K562 (cell line): ENCODE data around the gene USH2A. TPM values are rescaled to one million over a fixed set of nuclear protein-coding genes. Genes with fewer than 3 reads are reported as not detected.

Source experiments
- ATAC-seq: fragments of 200-7000 bp; cut with Tn5 transposase; 3 replicates; pipeline ENCODE4 v1.9.1; 2020; ENCODE audit warnings: moderate library complexity
- BruUV-seq: library from RNA; stranded (reverse); fragments of 400-500 nt; replicated peaks from 2 replicates; lab custom pipeline; 2021; lab: Mats Ljungman, UMichigan
- CTCF ChIA-PET: fragments of 300-600 bp; formaldehyde crosslinking; extraction: SDS; loops from one replicate; lab custom pipeline; 2021; ENCODE audit warnings: low intra/inter-chr PET ratio; lab: Yijun Ruan, JAX
- POLR2A ChIA-PET: fragments of 300-600, 350-650 bp; sonication (Branson Sonifier 250); formaldehyde crosslinking; extraction: SDS; loops from one replicate; lab custom pipeline; 2021; ENCODE audit warnings: antibody characterized with exemption, inconsistent platforms; lab: Yijun Ruan, JAX
- DNase-seq, 4 experiments: peaks; one replicate each; pipeline versions ENCODE4 v3.0.0 to v3.0.0-alpha.2; 2011 to 2018; ENCODE audit warnings: low spot score in 3 of 4, mixed read lengths in 3 of 4; ENCODE audit errors: extremely low read depth in 1 of 4
- FAIRE-seq: peaks from 2 replicates; lab custom pipeline; 2011; peaks lifted over from hg19 to GRCh38; lab: Jason Lieb, UNC
- H2AFZ ChIP-seq: 2 replicates; pipeline ENCODE4 v1.6.0; 2011; ENCODE audit warnings: low read depth, low read length, control low read depth, inconsistent platforms
- H3K27ac ChIP-seq: fragments of 200-600 bp; 3 replicates; pipeline ENCODE4 v1.8.0; 2011; ENCODE audit warnings: low read depth, mild to moderate bottlenecking, control low read depth, inconsistent platforms, low read length, moderate library complexity, mixed read lengths; ENCODE audit errors: extremely low read depth
- H3K27me3 ChIP-seq, 2 experiments: fragments of 300-600 bp in 1 of 2; 2 replicates in 1 of 2; 3 replicates in 1 of 2; pipeline versions ENCODE4 v1.6.0 to v1.8.0; 2011; ENCODE audit warnings: inconsistent platforms in 2 of 2, low read length in 2 of 2, mild to moderate bottlenecking in 1 of 2, mixed read lengths in 1 of 2, moderate library complexity in 1 of 2; ENCODE audit not compliant: control insufficient read depth in 2 of 2, insufficient read depth in 2 of 2
- H3K36me3 ChIP-seq: fragments of 300-600 bp; 3 replicates; pipeline ENCODE4 v1.8.0; 2011; ENCODE audit warnings: mild to moderate bottlenecking, low read length, inconsistent platforms; ENCODE audit not compliant: control insufficient read depth, insufficient read depth
- H3K4me1 ChIP-seq, 2 experiments: fragments of 200-600 bp in 1 of 2; replicated peaks in 1 of 2; 2 replicates in 1 of 2; 3 replicates in 1 of 2; pipeline versions ENCODE4 v1.5.1 to v1.8.0; 2011; ENCODE audit warnings: inconsistent platforms in 2 of 2, low read length in 2 of 2, mild to moderate bottlenecking in 1 of 2, mixed read lengths in 1 of 2, moderate library complexity in 1 of 2; ENCODE audit not compliant: control insufficient read depth in 2 of 2, insufficient read depth in 2 of 2
- H3K4me2 ChIP-seq: 2 replicates; pipeline ENCODE4 v1.6.1; 2011; ENCODE audit warnings: low read length, control low read depth, inconsistent platforms, mixed read lengths; ENCODE audit not compliant: insufficient read depth
- H3K4me3 ChIP-seq: fragments of 200-600 bp; sonication (generic), shearing (Covaris generic); 2 replicates; pipeline ENCODE4 v1.5.1; 2016; ENCODE audit warnings: control low read depth, inconsistent platforms
- H3K79me2 ChIP-seq: fragments of 200-600 bp; 3 replicates; pipeline ENCODE4 v1.8.0; 2011; ENCODE audit warnings: low read length, inconsistent platforms; ENCODE audit not compliant: control insufficient read depth, insufficient read depth
- H3K9ac ChIP-seq, 2 experiments: 2 replicates each; pipeline versions ENCODE4 v1.6.0 to v1.6.1; 2011; ENCODE audit warnings: low read depth in 2 of 2, low read length in 2 of 2, control low read depth in 1 of 2, inconsistent platforms in 1 of 2, mild to moderate bottlenecking in 1 of 2, mixed read lengths in 1 of 2; ENCODE audit not compliant: insufficient read depth in 1 of 2
- H3K9me1 ChIP-seq: one replicate; pipeline ENCODE4 v1.6.0; 2011; ENCODE audit warnings: inconsistent platforms, mild to moderate bottlenecking, low read length, moderate library complexity; ENCODE audit not compliant: control insufficient read depth, insufficient read depth
- H3K9me3 ChIP-seq: replicated peaks from 2 replicates; pipeline ENCODE4 v1.5.1; 2011; ENCODE audit warnings: low read depth, low read length, inconsistent platforms; ENCODE audit not compliant: control insufficient read depth, insufficient read depth
- H4K20me1 ChIP-seq: replicated peaks from 2 replicates; pipeline ENCODE4 v1.6.1; 2011; ENCODE audit warnings: low read length, inconsistent platforms, mixed read lengths; ENCODE audit not compliant: control insufficient read depth, insufficient read depth
- CC2D1A ChIP-seq: fragments of 450-650 bp; IDR thresholded peaks from 2 replicates; pipeline ENCODE4 v1.6.1; 2017; ENCODE audit warnings: mild to moderate bottlenecking
- HIVEP1 ChIP-seq: fragments of 250-450 bp; sonication (Bioruptor Pico); IDR thresholded peaks from 2 replicates; pipeline ENCODE4 v1.4.0; 2020; ENCODE audit warnings: mild to moderate bottlenecking
- HOXB6 ChIP-seq: fragments of 250-450 bp; sonication (Bioruptor Pico); IDR thresholded peaks from 2 replicates; pipeline ENCODE4 v1.5.1; 2022; ENCODE audit warnings: mild to moderate bottlenecking, borderline replicate concordance
- POLR3A ChIP-seq: IDR thresholded peaks from 2 replicates; pipeline ENCODE4 v1.6.1; 2011; ENCODE audit warnings: borderline replicate concordance, mild to moderate bottlenecking, moderate library complexity; ENCODE audit not compliant: insufficient read length, insufficient read depth; ENCODE audit errors: extremely low read depth
- ZNF324 ChIP-seq: fragments of 250-450 bp; sonication (Bioruptor Pico); IDR thresholded peaks from 2 replicates; pipeline ENCODE4 v1.4.0; 2020; ENCODE audit warnings: mild to moderate bottlenecking
- WGBS: fragments of 100-300 bp; shearing (Covaris generic); methylation state at CpG from one replicate; pipeline ENCODE4 v1.1.6; 2016; ENCODE audit warnings: low coverage, mixed read lengths; ENCODE audit not compliant: insufficient coverage; ENCODE audit errors: missing lambda C conversion rate; 5-methylcytosine and 5-hydroxymethylcytosine counted together
- in situ Hi-C: fragments of 300-500 bp; cut with MboI; formaldehyde crosslinking; loops from 4 replicates; pipeline ENCODE4 v1.15.0; 2018; ENCODE audit warnings: inconsistent platforms, mixed read lengths
- intact Hi-C: fragments of 100-400 bp; cut with micrococcal nuclease; formaldehyde crosslinking; loops from 2 replicates; pipeline ENCODE4 v1.14.2; 2022
- polyA plus RNA-seq, 8 experiments: library from polyadenylated mRNA; depleted of rRNA in 4 of 8; stranded (reverse) in 5 of 8; unstranded in 3 of 8; fragments of >200 nt; fragmentation: Nextera tagmentation in 2 of 8; fragmentation: Illumina TruSeq in 1 of 8; extraction: Ambion mirVana in 2 of 8; extraction: Trizol in 1 of 8; gene quantifications; 2 replicates each; pipeline versions ENCODE4 v1.2.1 to v1.2.3, GENCODE V29; 2011 to 2014; ENCODE audit warnings: inconsistent platforms in 1 of 8, missing spikeins in 1 of 8
- total RNA-seq, 7 experiments: library from RNA; depleted of rRNA in 6 of 7; stranded (reverse); fragments of >200 nt in 6 of 7; fragmentation: Illumina TruSeq in 2 of 7; extraction: Trizol in 2 of 7; gene quantifications; 2 replicates each; pipeline versions ENCODE4 v1.2.1 to v1.2.3, GENCODE V29; 2011 to 2021; ENCODE audit warnings: low replicate concordance in 1 of 7
- TF ChIP-seq, protein P1 (sequence below): sonication (generic); formaldehyde crosslinking; IDR thresholded peaks from 2 replicates; pipeline ENCODE4 v1.8.0; 2022; ENCODE audit warnings: mild to moderate bottlenecking, missing genetic modification reagents
- TF ChIP-seq, protein P2 (sequence below): fragments of 250-450 bp; sonication (Bioruptor Pico); IDR thresholded peaks from 2 replicates; pipeline ENCODE4 v1.5.0; 2021

The USH2A gene
- total and polyA plus RNA-seq, 9 of the 15 experiments (the other 6 are each of a cell fraction or from before 2014, with no cell fraction given) = under 0.01 TPM; not detected in 7

DNA sequence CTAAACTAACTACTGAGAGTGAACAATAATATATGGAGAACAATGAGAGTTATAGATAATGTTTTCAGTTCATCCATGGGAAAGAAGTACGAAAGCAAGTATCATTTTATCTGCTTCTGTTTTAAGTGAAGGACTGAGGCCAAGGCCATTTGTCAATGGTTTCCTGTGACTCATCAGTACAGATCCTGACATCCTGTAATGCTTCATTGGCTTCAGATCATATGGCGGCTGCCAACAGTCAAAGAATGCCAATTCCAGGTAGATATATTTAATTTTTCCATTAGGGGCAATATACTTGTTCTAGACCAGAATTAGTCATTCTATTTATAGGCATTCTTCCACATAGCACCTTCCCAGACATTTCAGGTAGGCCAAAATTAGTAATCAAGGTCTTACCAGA is 97.3 kb downstream of the USH2A start:
- intact Hi-C loops (no loop called here), in situ Hi-C loops (no loop called here)
- CTCF ChIA-PET = no interaction called here
- Histone ChIP-seq H3K9me3 (no peaks in the 10 kb centered on the region), H3K4me2 (no peak overlapping the region), H3K4me3 (no peak overlapping the region), H3K36me3 (no peaks in the 10 kb centered on the region), H3K9ac (no peak overlapping the region), H3K27ac (no peak overlapping the region), H3K79me2 (no peaks in the 10 kb centered on the region), H3K27me3 (no peaks in the 10 kb centered on the region)
- WGBS = 0% methylated on average over 2 of the region's 2 CpGs
- DNase-seq = no peak
- TF ChIP-seq CC2D1A = no peak
- no peak for TF ChIP-seq ZNF324 (CRISPR knock-in tag)
- TF ChIP-seq, protein P1, sequence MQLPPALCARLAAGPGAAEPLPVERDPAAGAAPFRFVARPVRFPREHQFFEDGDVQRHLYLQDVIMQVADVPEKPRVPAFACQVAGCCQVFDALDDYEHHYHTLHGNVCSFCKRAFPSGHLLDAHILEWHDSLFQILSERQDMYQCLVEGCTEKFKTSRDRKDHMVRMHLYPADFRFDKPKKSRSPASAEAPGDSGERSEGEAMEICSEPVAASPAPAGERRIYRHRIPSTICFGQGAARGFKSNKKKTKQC = no peak
- TF ChIP-seq, protein P2, sequence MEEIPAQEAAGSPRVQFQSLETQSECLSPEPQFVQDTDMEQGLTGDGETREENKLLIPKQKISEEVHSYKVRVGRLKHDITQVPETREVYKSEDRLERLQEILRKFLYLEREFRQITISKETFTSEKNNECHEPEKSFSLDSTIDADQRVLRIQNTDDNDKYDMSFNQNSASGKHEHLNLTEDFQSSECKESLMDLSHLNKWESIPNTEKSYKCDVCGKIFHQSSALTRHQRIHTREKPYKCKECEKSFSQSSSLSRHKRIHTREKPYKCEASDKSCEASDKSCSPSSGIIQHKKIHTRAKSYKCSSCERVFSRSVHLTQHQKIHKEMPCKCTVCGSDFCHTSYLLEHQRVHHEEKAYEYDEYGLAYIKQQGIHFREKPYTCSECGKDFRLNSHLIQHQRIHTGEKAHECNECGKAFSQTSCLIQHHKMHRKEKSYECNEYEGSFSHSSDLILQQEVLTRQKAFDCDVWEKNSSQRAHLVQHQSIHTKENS (CRISPR knock-in tag) = no peak
- no peak for TF ChIP-seq HOXB6 (CRISPR knock-in tag)
- TF ChIP-seq HIVEP1 (CRISPR knock-in tag) = no peak
- TF ChIP-seq POLR3A = no peak
- TF ChIP-seq, all 486 proteins: peak for 0
- no peaks in the 10 kb centered on the region for H3K9me1 ChIP-seq
- no peak for FAIRE-seq
- POLR2A ChIA-PET = no interaction called here
- H2AFZ ChIP-seq = no peak overlapping the region
- H4K20me1 ChIP-seq = no peaks in the 10 kb centered on the region
- no peaks in the 10 kb centered on the region for H3K4me1 ChIP-seq
- ATAC-seq = no peak
- no TSS peak for BruUV-seq
